Testis (tissue), 2 donors: ENCODE measurements around the gene RBM33.

Experiments used
- CTCF ChIP-seq, 3 experiments: fragments of 450-650 bp in 2 of 3; fragments of 200-600 bp in 1 of 3; sonication (generic) in 1 of 3; IDR thresholded peaks; one replicate each; pipeline ENCODE4 v1.5.1; 2016 to 2019; ENCODE audit warnings: antibody characterized with exemption in 3 of 3, mild to moderate bottlenecking in 2 of 3, moderate library complexity in 1 of 3
- POLR2A ChIP-seq: fragments of 450-650 bp; IDR thresholded peaks from one replicate; pipeline ENCODE4 v1.6.1; 2017; ENCODE audit warnings: antibody characterized with exemption, mild to moderate bottlenecking, moderate library complexity

DNA sequence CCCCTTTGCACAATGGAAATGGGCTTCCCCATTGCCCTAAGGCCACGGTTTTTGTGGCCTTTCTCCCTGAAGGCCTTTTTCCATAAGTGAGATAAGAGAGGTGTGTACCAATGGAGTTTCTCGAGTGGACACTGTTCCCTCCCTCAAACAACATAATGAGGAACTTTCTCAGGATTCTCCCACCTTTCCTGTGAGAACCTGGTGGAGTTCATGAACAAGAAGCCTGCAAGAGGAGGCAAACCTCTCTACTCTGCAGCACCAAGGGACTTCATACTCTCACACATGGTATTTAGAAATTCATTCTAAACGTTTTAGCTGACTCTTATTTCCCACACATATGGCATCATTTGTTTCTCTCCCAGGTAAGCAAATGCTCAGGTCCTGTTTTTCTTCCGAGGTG is 7.3 kb upstream of the RBM33 start:
- TF ChIP-seq POLR2A = no peak
- no peak for TF ChIP-seq CTCF (IDR thresholded peaks at IDR 0.05)
